AG09309 (cell line): ENCODE data around the gene ASMT.

ENCODE experiments used
- DNase-seq: peaks from one replicate; pipeline ENCODE4 v3.0.0-alpha.2; 2010; ENCODE audit warnings: low read depth
- H3K4me3 ChIP-seq: 2 replicates; pipeline ENCODE4 v1.5.1; 2011; ENCODE audit warnings: mild to moderate bottlenecking, low read depth, low read length, moderate library complexity; ENCODE audit not compliant: control insufficient read depth
- CTCF ChIP-seq: IDR thresholded peaks from 2 replicates; pipeline ENCODE4 v1.5.1; 2011; ENCODE audit warnings: mild to moderate bottlenecking, low read depth, low read length, inconsistent platforms; ENCODE audit not compliant: insufficient read depth, control insufficient read depth; ENCODE audit errors: missing control alignments

The ASMT gene

GRCh38 chrX:1597345-1598020, 17.4 kb upstream of the ASMT start:
- TF ChIP-seq CTCF, result no peak
- DNase-seq, result no peak
- H3K4me3 ChIP-seq, result no peak overlapping the region

- no peak overlapping the region for H3K4me3 ChIP-seq
- TF ChIP-seq CTCF, result no peak
- no peak for DNase-seq
Observed at GRCh38 chrX:1598021-1598875, 16.6 kb upstream of the ASMT start.

GRCh38 chrX:1598876-1599790, 15.7 kb upstream of the ASMT start:
- TF ChIP-seq CTCF, result no peak
- no peak overlapping the region for H3K4me3 ChIP-seq
- DNase-seq, result no peak

GRCh38 chrX:1599791-1600405, 15.0 kb upstream of the ASMT start:
- DNase-seq, result no peak
- H3K4me3 ChIP-seq, result no peak overlapping the region
- TF ChIP-seq CTCF, result no peak

- no peak for DNase-seq
- no peak for TF ChIP-seq CTCF
- no peak overlapping the region for H3K4me3 ChIP-seq
Observed at GRCh38 chrX:1600406-1601050, 14.3 kb upstream of the ASMT start.
